Measurements from ENCODE around the gene LMX1A.

LMX1A gene

DNA sequence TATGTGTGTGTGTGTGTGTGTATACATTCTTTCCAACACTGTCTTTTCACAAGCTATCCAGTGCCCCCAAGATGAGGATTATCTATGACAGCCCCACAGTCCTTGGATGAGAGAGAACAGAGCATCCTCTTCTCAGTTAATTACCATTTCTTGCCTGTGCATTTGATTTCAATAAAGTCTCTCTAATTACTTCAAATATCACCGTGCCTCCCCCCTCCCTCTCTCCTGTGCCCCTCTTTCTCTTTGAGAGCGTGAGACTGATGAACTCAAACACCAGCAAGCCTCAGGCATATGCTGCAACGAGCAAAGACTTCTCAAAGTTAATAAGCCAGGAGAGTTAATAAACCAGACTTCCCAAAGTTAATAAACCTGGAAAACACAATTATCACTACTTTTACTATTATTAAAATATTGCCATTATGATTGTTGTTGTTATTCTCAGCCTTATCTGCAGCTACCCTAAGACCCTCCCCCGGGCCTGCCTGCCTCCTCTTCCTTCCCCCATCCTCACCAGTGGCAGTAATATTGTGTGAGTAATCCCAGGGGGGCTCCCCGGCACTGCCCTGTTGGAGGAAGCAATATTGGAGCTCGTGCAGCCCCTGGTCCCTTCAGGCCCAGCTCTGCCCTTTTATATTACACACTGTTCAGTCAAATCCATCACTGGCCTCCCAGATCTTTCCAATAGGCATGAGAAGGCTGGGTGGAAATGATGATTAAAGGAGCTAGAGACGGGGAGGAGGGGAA is 30.9 kb downstream of the LMX1A start:
- TF ChIP-seq KLF16 (tag by site-specific recombination; IDR thresholded peaks at IDR 0.05) (no peak), ZNF366 (tag by site-specific recombination; conservative IDR thresholded peaks at IDR 0.05) (no peak), ZNF561 (tag by site-specific recombination; IDR thresholded peaks at IDR 0.05; ENCODE audit: borderline replicate concordance) (no peak), HOXC10 (CRISPR knock-in tag; IDR thresholded peaks at IDR 0.05) (no peak), ZNF302 (tag by site-specific recombination; IDR thresholded peaks at IDR 0.05; ENCODE audit: low read depth) (no peak), ZNF785 (tag by site-specific recombination; IDR thresholded peaks at IDR 0.05) (no peak), GLI2 (tag by site-specific recombination; IDR thresholded peaks at IDR 0.05; ENCODE audit: borderline replicate concordance, low read depth) (no peak), SP3 (tag by site-specific recombination; IDR thresholded peaks at IDR 0.05) (no peak), ZNF514 (tag by site-specific recombination; IDR thresholded peaks at IDR 0.05) (no peak), ZBTB1 (tag by site-specific recombination; IDR thresholded peaks at IDR 0.05) (no peak), BCL11B (tag by site-specific recombination; IDR thresholded peaks at IDR 0.05; ENCODE audit: low read depth) (no peak), ZNF621 (tag by site-specific recombination; IDR thresholded peaks at IDR 0.05) (no peak), ZNF138 (tag by site-specific recombination; IDR thresholded peaks at IDR 0.05; ENCODE audit: borderline replicate concordance) (no peak), KLF8 (tag by site-specific recombination; IDR thresholded peaks at IDR 0.05) (no peak)
- TF ChIP-seq, protein P1, sequence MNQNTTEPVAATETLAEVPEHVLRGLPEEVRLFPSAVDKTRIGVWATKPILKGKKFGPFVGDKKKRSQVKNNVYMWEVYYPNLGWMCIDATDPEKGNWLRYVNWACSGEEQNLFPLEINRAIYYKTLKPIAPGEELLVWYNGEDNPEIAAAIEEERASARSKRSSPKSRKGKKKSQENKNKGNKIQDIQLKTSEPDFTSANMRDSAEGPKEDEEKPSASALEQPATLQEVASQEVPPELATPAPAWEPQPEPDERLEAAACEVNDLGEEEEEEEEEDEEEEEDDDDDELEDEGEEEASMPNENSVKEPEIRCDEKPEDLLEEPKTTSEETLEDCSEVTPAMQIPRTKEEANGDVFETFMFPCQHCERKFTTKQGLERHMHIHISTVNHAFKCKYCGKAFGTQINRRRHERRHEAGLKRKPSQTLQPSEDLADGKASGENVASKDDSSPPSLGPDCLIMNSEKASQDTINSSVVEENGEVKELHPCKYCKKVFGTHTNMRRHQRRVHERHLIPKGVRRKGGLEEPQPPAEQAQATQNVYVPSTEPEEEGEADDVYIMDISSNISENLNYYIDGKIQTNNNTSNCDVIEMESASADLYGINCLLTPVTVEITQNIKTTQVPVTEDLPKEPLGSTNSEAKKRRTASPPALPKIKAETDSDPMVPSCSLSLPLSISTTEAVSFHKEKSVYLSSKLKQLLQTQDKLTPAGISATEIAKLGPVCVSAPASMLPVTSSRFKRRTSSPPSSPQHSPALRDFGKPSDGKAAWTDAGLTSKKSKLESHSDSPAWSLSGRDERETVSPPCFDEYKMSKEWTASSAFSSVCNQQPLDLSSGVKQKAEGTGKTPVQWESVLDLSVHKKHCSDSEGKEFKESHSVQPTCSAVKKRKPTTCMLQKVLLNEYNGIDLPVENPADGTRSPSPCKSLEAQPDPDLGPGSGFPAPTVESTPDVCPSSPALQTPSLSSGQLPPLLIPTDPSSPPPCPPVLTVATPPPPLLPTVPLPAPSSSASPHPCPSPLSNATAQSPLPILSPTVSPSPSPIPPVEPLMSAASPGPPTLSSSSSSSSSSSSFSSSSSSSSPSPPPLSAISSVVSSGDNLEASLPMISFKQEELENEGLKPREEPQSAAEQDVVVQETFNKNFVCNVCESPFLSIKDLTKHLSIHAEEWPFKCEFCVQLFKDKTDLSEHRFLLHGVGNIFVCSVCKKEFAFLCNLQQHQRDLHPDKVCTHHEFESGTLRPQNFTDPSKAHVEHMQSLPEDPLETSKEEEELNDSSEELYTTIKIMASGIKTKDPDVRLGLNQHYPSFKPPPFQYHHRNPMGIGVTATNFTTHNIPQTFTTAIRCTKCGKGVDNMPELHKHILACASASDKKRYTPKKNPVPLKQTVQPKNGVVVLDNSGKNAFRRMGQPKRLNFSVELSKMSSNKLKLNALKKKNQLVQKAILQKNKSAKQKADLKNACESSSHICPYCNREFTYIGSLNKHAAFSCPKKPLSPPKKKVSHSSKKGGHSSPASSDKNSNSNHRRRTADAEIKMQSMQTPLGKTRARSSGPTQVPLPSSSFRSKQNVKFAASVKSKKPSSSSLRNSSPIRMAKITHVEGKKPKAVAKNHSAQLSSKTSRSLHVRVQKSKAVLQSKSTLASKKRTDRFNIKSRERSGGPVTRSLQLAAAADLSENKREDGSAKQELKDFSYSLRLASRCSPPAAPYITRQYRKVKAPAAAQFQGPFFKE (tag by site-specific recombination; IDR thresholded peaks at IDR 0.05; ENCODE audit: borderline replicate concordance) = no peak
- TF ChIP-seq, protein P2, sequence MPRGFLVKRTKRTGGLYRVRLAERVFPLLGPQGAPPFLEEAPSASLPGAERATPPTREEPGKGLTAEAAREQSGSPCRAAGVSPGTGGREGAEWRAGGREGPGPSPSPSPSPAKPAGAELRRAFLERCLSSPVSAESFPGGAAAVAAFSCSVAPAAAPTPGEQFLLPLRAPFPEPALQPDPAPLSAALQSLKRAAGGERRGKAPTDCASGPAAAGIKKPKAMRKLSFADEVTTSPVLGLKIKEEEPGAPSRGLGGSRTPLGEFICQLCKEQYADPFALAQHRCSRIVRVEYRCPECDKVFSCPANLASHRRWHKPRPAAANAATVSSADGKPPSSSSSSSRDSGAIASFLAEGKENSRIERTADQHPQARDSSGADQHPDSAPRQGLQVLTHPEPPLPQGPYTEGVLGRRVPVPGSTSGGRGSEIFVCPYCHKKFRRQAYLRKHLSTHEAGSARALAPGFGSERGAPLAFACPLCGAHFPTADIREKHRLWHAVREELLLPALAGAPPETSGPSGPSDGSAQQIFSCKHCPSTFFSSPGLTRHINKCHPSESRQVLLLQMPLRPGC (tag by site-specific recombination; IDR thresholded peaks at IDR 0.05) = no peak
- CTCF ChIA-PET = interaction anchor here (0.7 kb wide), 1 partner anchor 21 kb away, joined by 3 read pairs; no protein-coding TSS in a partner anchor
- Histone ChIP-seq H3K4me3 (ENCODE audit: low read depth, low read length) (no peak overlapping the region), H3K36me3 (ENCODE audit: control insufficient read depth in 2 of 2, insufficient read depth in 1 of 2, low read length in 2 of 2) (no peaks in the 10 kb centered on the region), H3K27ac (ENCODE audit: extremely low read depth, low read depth, low read length) (no peak overlapping the region), H3K4me1 (ENCODE audit: control insufficient read depth, insufficient read depth, low read length) (no peaks in the 10 kb centered on the region), H3K9me3 (ENCODE audit: control insufficient read depth, insufficient read depth, low read depth, low read length) (no peaks in the 10 kb centered on the region)
- POLR2A ChIA-PET = no interaction called here

DNA sequence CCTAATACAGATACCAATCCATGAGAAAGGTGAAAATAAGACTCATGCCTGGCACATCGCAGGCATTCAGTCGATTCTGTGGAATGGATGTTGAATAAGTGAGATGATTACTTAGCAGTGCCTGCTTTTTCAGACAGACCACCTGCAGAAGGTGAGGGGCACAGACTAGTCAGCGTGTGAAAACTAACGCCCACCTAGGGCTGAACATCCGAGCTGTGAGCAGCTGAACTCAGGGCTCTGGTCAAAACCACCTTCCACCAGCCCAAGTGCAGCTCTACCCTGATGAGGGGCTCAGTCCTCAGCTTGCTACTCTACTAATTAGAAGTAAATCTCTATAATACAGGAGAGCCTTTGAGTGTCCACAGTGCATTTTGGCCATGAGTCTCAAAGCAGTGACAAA is 32.5 kb downstream of the LMX1A start:
- H3K27ac ChIP-seq (ENCODE audit: extremely low read depth, low read depth, low read length) = no peak overlapping the region
- H3K4me1 ChIP-seq (ENCODE audit: control insufficient read depth, insufficient read depth, low read length) = no peaks in the 10 kb centered on the region
- CTCF ChIA-PET = interaction anchor here (0.6 kb wide), 1 partner anchor 547 kb away, joined by 5 read pairs; no protein-coding TSS in a partner anchor
- POLR2A ChIA-PET = no interaction called here
- no peaks in the 10 kb centered on the region for H3K36me3 ChIP-seq (ENCODE audit: control insufficient read depth in 2 of 2, insufficient read depth in 1 of 2, low read length in 2 of 2)
- H3K9me3 ChIP-seq (ENCODE audit: control insufficient read depth, insufficient read depth, low read depth, low read length) = no peaks in the 10 kb centered on the region
- no peak overlapping the region for H3K4me3 ChIP-seq (ENCODE audit: low read depth, low read length)
- TF ChIP-seq ZNF510 (tag by site-specific recombination; IDR thresholded peaks at IDR 0.05; ENCODE audit: insufficient replicate concordance) (no peak), ZNF202 (tag by site-specific recombination; IDR thresholded peaks at IDR 0.05; ENCODE audit: borderline replicate concordance) (no peak), HOXA7 (CRISPR knock-in tag; IDR thresholded peaks at IDR 0.05; ENCODE audit: borderline replicate concordance) (no peak), EGR2 (tag by site-specific recombination; IDR thresholded peaks at IDR 0.05; ENCODE audit: low read depth) (no peak), ZNF19 (tag by site-specific recombination; IDR thresholded peaks at IDR 0.05; ENCODE audit: low read depth) (no peak), ZNF366 (tag by site-specific recombination; conservative IDR thresholded peaks at IDR 0.05) (no peak), SCRT2 (tag by site-specific recombination; IDR thresholded peaks at IDR 0.05) (no peak), ZNF121 (tag by site-specific recombination; IDR thresholded peaks at IDR 0.05) (no peak), ZNF654 (tag by site-specific recombination; IDR thresholded peaks at IDR 0.05; ENCODE audit: low read depth) (no peak)
- TF ChIP-seq, protein P3, sequence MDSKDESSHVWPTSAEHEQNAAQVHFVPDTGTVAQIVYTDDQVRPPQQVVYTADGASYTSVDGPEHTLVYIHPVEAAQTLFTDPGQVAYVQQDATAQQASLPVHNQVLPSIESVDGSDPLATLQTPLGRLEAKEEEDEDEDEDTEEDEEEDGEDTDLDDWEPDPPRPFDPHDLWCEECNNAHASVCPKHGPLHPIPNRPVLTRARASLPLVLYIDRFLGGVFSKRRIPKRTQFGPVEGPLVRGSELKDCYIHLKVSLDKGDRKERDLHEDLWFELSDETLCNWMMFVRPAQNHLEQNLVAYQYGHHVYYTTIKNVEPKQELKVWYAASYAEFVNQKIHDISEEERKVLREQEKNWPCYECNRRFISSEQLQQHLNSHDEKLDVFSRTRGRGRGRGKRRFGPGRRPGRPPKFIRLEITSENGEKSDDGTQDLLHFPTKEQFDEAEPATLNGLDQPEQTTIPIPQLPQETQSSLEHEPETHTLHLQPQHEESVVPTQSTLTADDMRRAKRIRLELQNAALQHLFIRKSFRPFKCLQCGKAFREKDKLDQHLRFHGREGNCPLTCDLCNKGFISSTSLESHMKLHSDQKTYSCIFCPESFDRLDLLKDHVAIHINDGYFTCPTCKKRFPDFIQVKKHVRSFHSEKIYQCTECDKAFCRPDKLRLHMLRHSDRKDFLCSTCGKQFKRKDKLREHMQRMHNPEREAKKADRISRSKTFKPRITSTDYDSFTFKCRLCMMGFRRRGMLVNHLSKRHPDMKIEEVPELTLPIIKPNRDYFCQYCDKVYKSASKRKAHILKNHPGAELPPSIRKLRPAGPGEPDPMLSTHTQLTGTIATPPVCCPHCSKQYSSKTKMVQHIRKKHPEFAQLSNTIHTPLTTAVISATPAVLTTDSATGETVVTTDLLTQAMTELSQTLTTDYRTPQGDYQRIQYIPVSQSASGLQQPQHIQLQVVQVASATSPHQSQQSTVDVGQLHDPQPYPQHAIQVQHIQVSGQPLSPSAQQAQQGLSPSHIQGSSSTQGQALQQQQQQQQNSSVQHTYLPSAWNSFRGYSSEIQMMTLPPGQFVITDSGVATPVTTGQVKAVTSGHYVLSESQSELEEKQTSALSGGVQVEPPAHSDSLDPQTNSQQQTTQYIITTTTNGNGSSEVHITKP (tag by site-specific recombination; IDR thresholded peaks at IDR 0.05) = no peak

All from HEK293 (cell line).